ENCODE results near the gene EIF5B.

DNA sequence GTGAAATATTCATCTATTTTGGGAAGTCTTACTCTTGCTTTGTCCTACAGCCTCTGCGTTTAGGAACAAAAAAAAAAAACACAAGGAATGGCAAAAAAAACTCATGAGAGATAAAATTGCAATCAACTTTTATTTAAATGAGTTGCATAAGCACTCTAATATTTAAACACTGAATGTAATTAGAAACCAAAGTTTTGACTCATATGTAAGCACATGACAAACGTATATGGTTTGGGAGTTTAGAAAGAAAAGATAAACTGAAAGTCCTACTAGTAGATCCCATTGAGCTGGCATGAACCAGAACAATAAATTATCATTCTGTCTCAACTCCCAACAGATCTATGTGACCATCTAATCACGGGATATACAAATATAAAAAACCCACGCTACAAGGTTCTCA is 107.9 kb downstream of the EIF5B start:
- TF ChIP-seq, protein P1, sequence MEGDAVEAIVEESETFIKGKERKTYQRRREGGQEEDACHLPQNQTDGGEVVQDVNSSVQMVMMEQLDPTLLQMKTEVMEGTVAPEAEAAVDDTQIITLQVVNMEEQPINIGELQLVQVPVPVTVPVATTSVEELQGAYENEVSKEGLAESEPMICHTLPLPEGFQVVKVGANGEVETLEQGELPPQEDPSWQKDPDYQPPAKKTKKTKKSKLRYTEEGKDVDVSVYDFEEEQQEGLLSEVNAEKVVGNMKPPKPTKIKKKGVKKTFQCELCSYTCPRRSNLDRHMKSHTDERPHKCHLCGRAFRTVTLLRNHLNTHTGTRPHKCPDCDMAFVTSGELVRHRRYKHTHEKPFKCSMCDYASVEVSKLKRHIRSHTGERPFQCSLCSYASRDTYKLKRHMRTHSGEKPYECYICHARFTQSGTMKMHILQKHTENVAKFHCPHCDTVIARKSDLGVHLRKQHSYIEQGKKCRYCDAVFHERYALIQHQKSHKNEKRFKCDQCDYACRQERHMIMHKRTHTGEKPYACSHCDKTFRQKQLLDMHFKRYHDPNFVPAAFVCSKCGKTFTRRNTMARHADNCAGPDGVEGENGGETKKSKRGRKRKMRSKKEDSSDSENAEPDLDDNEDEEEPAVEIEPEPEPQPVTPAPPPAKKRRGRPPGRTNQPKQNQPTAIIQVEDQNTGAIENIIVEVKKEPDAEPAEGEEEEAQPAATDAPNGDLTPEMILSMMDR (conservative IDR thresholded peaks at IDR 0.05; ENCODE audit: low read length), result no peak
- TF ChIP-seq EZH2phosphoT487 (IDR thresholded peaks at IDR 0.05; ENCODE audit: borderline replicate concordance), result no peak
